Neural cell (in vitro differentiated cells): ENCODE data around the gene PLSCR2.

Source experiments
- MXI1 ChIP-seq: fragments of 450-650 bp; conservative IDR thresholded peaks from 2 replicates; pipeline ENCODE4 v1.6.1; 2014; ENCODE audit warnings: antibody characterized with exemption, mild to moderate bottlenecking; ENCODE audit not compliant: poor library complexity, severe bottlenecking
- POLR2AphosphoS5 ChIP-seq: IDR thresholded peaks from 2 replicates; pipeline ENCODE4 v1.6.1; 2012
- RAD21 ChIP-seq: fragments of 450-650 bp; conservative IDR thresholded peaks from 2 replicates; pipeline ENCODE4 v1.6.1; 2014; ENCODE audit warnings: antibody characterized with exemption, mild to moderate bottlenecking, moderate library complexity
- SMC3 ChIP-seq: fragments of 450-650 bp; conservative IDR thresholded peaks from 2 replicates; pipeline ENCODE4 v1.6.1; 2014; ENCODE audit warnings: antibody characterized with exemption, mild to moderate bottlenecking, moderate library complexity; ENCODE audit not compliant: poor library complexity
- TF ChIP-seq, protein P1 (sequence below): IDR thresholded peaks from 2 replicates; pipeline ENCODE4 v1.6.1; 2012; ENCODE audit warnings: borderline replicate concordance
- TF ChIP-seq, protein P2 (sequence below): fragments of 450-650 bp; IDR thresholded peaks from 2 replicates; pipeline ENCODE4 v1.5.1; 2014; ENCODE audit warnings: antibody characterized with exemption, mild to moderate bottlenecking, moderate library complexity; ENCODE audit not compliant: poor library complexity, severe bottlenecking

DNA sequence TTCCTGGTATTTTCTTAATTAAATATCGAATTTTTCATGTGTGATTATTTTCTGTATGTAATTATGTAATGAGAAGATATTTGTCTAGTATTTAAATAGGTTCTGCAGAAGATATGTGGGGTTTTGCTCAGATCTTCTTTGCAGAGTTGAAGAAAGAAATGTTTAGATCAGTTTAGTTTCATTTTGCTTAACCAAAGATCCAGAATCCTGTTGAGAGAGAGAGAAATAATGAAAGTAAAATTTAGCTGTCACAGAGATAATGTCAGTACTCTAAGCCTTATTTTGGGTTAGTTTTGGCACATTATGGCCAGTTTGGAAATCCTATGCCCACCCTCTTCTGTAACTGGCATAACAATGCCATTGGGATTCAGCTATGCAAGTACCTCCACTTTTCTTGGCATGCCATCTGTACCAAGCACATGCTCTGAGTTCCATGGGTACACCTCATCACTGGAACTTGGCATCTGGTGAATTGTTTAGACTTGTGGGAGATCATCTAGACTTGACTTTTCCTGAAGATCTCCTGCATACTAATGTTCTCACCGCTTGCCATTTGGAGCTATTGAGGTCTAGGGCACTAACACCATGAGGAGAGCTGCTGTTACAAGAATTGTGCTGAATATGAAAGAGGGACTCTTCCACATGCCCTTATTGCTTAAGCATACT, 44.2 kb upstream of the PLSCR2 start:
- TF ChIP-seq, protein P1, sequence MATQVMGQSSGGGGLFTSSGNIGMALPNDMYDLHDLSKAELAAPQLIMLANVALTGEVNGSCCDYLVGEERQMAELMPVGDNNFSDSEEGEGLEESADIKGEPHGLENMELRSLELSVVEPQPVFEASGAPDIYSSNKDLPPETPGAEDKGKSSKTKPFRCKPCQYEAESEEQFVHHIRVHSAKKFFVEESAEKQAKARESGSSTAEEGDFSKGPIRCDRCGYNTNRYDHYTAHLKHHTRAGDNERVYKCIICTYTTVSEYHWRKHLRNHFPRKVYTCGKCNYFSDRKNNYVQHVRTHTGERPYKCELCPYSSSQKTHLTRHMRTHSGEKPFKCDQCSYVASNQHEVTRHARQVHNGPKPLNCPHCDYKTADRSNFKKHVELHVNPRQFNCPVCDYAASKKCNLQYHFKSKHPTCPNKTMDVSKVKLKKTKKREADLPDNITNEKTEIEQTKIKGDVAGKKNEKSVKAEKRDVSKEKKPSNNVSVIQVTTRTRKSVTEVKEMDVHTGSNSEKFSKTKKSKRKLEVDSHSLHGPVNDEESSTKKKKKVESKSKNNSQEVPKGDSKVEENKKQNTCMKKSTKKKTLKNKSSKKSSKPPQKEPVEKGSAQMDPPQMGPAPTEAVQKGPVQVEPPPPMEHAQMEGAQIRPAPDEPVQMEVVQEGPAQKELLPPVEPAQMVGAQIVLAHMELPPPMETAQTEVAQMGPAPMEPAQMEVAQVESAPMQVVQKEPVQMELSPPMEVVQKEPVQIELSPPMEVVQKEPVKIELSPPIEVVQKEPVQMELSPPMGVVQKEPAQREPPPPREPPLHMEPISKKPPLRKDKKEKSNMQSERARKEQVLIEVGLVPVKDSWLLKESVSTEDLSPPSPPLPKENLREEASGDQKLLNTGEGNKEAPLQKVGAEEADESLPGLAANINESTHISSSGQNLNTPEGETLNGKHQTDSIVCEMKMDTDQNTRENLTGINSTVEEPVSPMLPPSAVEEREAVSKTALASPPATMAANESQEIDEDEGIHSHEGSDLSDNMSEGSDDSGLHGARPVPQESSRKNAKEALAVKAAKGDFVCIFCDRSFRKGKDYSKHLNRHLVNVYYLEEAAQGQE: no peak
- TF ChIP-seq, protein P2, sequence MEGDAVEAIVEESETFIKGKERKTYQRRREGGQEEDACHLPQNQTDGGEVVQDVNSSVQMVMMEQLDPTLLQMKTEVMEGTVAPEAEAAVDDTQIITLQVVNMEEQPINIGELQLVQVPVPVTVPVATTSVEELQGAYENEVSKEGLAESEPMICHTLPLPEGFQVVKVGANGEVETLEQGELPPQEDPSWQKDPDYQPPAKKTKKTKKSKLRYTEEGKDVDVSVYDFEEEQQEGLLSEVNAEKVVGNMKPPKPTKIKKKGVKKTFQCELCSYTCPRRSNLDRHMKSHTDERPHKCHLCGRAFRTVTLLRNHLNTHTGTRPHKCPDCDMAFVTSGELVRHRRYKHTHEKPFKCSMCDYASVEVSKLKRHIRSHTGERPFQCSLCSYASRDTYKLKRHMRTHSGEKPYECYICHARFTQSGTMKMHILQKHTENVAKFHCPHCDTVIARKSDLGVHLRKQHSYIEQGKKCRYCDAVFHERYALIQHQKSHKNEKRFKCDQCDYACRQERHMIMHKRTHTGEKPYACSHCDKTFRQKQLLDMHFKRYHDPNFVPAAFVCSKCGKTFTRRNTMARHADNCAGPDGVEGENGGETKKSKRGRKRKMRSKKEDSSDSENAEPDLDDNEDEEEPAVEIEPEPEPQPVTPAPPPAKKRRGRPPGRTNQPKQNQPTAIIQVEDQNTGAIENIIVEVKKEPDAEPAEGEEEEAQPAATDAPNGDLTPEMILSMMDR: no peak
- TF ChIP-seq SMC3 (no peak), POLR2AphosphoS5 (no peak), MXI1 (no peak), RAD21 (no peak)
